DOHH2 (cell line): ENCODE results near the gene FIGNL2.

Experiments
- H3F3A ChIP-seq: fragments of 200-600 bp; sonication (generic), shearing (Covaris generic); 2 replicates; pipeline ENCODE4 v1.6.0; 2016; ENCODE audit warnings: antibody characterized with exemption, mild to moderate bottlenecking; ENCODE audit not compliant: control insufficient read depth, insufficient read depth
- H3K27ac ChIP-seq: fragments of 200-600 bp; sonication (generic); 2 replicates; pipeline ENCODE4 v1.5.1; 2014; ENCODE audit warnings: low read depth, mild to moderate bottlenecking, low read length, moderate library complexity
- H3K27me3 ChIP-seq: fragments of 200-600 bp; sonication (generic); 2 replicates; pipeline ENCODE4 v1.6.1; 2014; ENCODE audit warnings: mild to moderate bottlenecking, low read length, mixed read lengths; ENCODE audit not compliant: control insufficient read depth
- H3K36me3 ChIP-seq: fragments of 200-600 bp; sonication (generic); 2 replicates; pipeline ENCODE4 v1.6.1; 2014; ENCODE audit warnings: mild to moderate bottlenecking, low read length, moderate library complexity, mixed read lengths; ENCODE audit not compliant: control insufficient read depth
- H3K4me1 ChIP-seq: fragments of 200-600 bp; sonication (generic); 2 replicates; pipeline ENCODE4 v1.6.1; 2014; ENCODE audit warnings: mild to moderate bottlenecking, low read length, mixed read lengths; ENCODE audit not compliant: control insufficient read depth
- H3K4me2 ChIP-seq: fragments of 200-600 bp; sonication (generic); 2 replicates; pipeline ENCODE4 v1.6.0; 2014; ENCODE audit warnings: mild to moderate bottlenecking, low read length, moderate library complexity
- H3K4me3 ChIP-seq: fragments of 200-600 bp; sonication (generic); 2 replicates; pipeline ENCODE4 v1.5.1; 2014; ENCODE audit warnings: mild to moderate bottlenecking, low read length, mixed read lengths
- H3K79me2 ChIP-seq: fragments of 200-600 bp; sonication (generic); 2 replicates; pipeline ENCODE4 v1.6.1; 2014; ENCODE audit warnings: mild to moderate bottlenecking, low read length, mixed read lengths; ENCODE audit not compliant: control insufficient read depth
- H3K9me2 ChIP-seq: fragments of 200-600 bp; sonication (generic); replicated peaks from 2 replicates; pipeline ENCODE4 v1.6.1; 2014; ENCODE audit warnings: mild to moderate bottlenecking, low read length, mixed read lengths; ENCODE audit not compliant: control insufficient read depth
- H3K9me3 ChIP-seq: fragments of 200-600 bp; sonication (generic); 2 replicates; pipeline ENCODE4 v1.6.1; 2014; ENCODE audit warnings: antibody characterized with exemption, low read length, mixed read lengths; ENCODE audit not compliant: control insufficient read depth, insufficient read depth
- H4K20me1 ChIP-seq: fragments of 200-600 bp; sonication (generic); 2 replicates; pipeline ENCODE4 v1.6.0; 2014; ENCODE audit warnings: low read depth, mild to moderate bottlenecking, antibody characterized with exemption, low read length, moderate library complexity; ENCODE audit not compliant: control insufficient read depth, insufficient read depth
- EZH2phosphoT487 ChIP-seq: fragments of 200-600 bp; sonication (generic); IDR thresholded peaks from 2 replicates; pipeline ENCODE4 v1.6.1; 2017; ENCODE audit warnings: borderline replicate concordance, mild to moderate bottlenecking, antibody characterized with exemption, low read length, moderate library complexity, mixed read lengths
- TF ChIP-seq, protein P1 (sequence below): fragments of 200-600 bp; sonication (generic); IDR thresholded peaks from one replicate; pipeline ENCODE4 v1.5.1; 2014; ENCODE audit warnings: antibody characterized with exemption, mild to moderate bottlenecking, low read depth, low read length; ENCODE audit not compliant: poor library complexity, severe bottlenecking

Gene FIGNL2

DNA sequence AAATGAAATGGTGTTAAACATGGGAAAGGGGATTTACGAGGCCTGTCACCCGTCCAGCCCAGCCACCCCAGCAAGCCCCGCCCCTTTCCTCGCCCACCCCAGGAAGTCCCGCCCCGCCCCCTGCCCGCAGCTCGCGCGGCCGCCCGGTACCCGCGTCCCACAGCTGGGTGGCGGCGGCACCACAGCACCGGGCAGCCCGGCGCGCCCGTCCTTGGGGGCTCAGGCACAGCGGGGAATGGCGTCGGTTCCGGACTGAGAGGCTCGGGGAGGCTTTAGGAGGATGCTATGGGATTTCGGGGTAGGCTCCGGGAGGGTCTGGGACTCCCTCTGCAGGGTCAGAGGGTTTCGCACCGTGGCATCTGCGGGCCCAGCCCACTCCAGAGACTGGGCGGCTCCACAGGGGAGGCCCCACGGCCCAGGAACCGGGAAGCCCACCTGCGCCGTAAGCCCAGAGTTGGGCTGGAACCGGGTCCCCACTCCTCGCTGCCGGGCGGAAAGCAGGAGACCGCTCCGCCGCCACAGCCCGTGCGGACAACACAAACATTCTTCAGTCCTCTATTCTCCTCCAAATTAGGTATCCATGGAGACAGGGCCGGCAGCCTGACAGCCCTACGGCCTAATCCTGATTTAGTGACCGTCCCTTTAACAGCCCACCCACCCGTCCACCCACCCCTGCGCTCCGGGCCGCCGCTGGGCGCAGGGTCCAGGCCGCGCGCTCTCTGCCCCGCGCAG, 1.4 kb downstream of the FIGNL2 start:
- H4K20me1 ChIP-seq, result no peaks in the 10 kb centered on the region
- peaks cover 15% of the 10 kb centered on the region for H3K27me3 ChIP-seq
- H3K27ac ChIP-seq, result no peak overlapping the region
- H3K36me3 ChIP-seq, result no peaks in the 10 kb centered on the region
- H3K4me1 ChIP-seq, result no peaks in the 10 kb centered on the region
- no peaks in the 10 kb centered on the region for H3K9me3 ChIP-seq
- TF ChIP-seq EZH2phosphoT487, result no peak
- TF ChIP-seq, protein P1, sequence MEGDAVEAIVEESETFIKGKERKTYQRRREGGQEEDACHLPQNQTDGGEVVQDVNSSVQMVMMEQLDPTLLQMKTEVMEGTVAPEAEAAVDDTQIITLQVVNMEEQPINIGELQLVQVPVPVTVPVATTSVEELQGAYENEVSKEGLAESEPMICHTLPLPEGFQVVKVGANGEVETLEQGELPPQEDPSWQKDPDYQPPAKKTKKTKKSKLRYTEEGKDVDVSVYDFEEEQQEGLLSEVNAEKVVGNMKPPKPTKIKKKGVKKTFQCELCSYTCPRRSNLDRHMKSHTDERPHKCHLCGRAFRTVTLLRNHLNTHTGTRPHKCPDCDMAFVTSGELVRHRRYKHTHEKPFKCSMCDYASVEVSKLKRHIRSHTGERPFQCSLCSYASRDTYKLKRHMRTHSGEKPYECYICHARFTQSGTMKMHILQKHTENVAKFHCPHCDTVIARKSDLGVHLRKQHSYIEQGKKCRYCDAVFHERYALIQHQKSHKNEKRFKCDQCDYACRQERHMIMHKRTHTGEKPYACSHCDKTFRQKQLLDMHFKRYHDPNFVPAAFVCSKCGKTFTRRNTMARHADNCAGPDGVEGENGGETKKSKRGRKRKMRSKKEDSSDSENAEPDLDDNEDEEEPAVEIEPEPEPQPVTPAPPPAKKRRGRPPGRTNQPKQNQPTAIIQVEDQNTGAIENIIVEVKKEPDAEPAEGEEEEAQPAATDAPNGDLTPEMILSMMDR, result no peak
- H3K4me3 ChIP-seq, result no peak overlapping the region
- no peaks in the 10 kb centered on the region for H3F3A ChIP-seq
- H3K9me2 ChIP-seq, result no peaks in the 10 kb centered on the region
- peak overlapping the region; percentile 24; the same call in 1 of the 2 replicates for H3K4me2 ChIP-seq
- no peaks in the 10 kb centered on the region for H3K79me2 ChIP-seq

- no peak overlapping the region for H3K4me2 ChIP-seq
- H3K4me3 ChIP-seq, result no peak overlapping the region
- H3K27me3 ChIP-seq, result peaks cover 14% of the 10 kb centered on the region
- H3K9me2 ChIP-seq, result no peaks in the 10 kb centered on the region
- H3K27ac ChIP-seq, result no peak overlapping the region
- H3F3A ChIP-seq, result no peaks in the 10 kb centered on the region
- TF ChIP-seq, protein P1, result no peak
- no peak for TF ChIP-seq EZH2phosphoT487
- H3K9me3 ChIP-seq, result no peaks in the 10 kb centered on the region
- H3K36me3 ChIP-seq, result no peaks in the 10 kb centered on the region
- H3K79me2 ChIP-seq, result no peaks in the 10 kb centered on the region
- H3K4me1 ChIP-seq, result no peaks in the 10 kb centered on the region
- H4K20me1 ChIP-seq, result no peaks in the 10 kb centered on the region
Measured at GRCh38 chr12:51846271-51846691, 2.2 kb downstream of the FIGNL2 start.

DNA sequence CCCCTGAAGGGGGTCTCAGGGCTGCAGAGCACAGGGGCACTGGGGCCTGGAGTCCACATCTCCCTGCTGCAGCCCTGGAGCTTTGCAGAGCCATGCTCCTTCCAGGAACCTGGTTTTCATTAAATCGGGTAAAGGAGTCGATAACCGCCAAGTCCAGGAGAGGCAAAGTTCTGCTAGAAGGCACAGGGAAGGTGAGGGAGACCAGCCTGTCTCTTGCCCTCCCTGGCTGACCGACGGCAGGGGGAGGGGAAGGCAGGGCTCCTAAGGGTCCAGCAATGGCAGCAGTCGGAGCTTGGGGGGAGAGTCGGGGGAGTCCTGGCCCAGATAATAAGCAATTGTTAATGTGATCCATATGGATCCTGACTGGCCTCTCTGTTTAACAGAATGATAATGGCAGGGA, 3.0 kb downstream of the FIGNL2 start:
- Histone ChIP-seq H3K79me2 (no peaks in the 10 kb centered on the region), H3K4me2 (no peak overlapping the region), H3F3A (no peaks in the 10 kb centered on the region), H3K9me3 (no peaks in the 10 kb centered on the region), H3K27ac (no peak overlapping the region), H3K4me1 (no peaks in the 10 kb centered on the region), H3K27me3 (peaks cover 15% of the 10 kb centered on the region; the same call in 1 of the 2 replicates), H3K36me3 (no peaks in the 10 kb centered on the region), H3K9me2 (no peaks in the 10 kb centered on the region), H4K20me1 (no peaks in the 10 kb centered on the region), H3K4me3 (no peak overlapping the region)
- TF ChIP-seq, protein P1, result no peak
- TF ChIP-seq EZH2phosphoT487, result no peak
